Regular cardiac myocyte (primary cell): ENCODE results near the gene CNTROB. TPM values are rescaled to one million over a fixed set of nuclear protein-coding genes. Genes with fewer than 3 reads are reported as not detected.

ENCODE experiments used
- total RNA-seq: library from RNA; depleted of rRNA; stranded (reverse); fragments of >200 nt; gene quantifications from 2 replicates; pipeline ENCODE4 v1.2.3, GENCODE V29; 2014

The CNTROB gene
- total RNA-seq, result 18.0 and 27.6 TPM in 2 replicates

GRCh38 chr17:7931709-7932482, at the start of gene CNTROB, which contains the start of gene TRAPPC1:
TSS of gene CNTROB (plus strand) at chr17:7932206. CDS start at chr17:7933080, 874 bp downstream.
TSS of gene TRAPPC1 (minus strand) at chr17:7931946. CDS start at chr17:7931829, 117 bp downstream.

GRCh38 chr17:7888184-7888920, 43.7 kb upstream of the CNTROB start, which contains the start of gene CHD3:
TSS of gene CHD3 (plus strand) at chr17:7888789. CDS start at chr17:7889001, 212 bp downstream.

GRCh38 chr17:7915611-7916384, 16.2 kb upstream of the CNTROB start, which contains the start of gene RNF227:
TSS of gene RNF227 (minus strand) at chr17:7916289. CDS start at chr17:7916195, 94 bp downstream.

GRCh38 chr17:7929158-7930023, 2.6 kb upstream of the CNTROB start, which contains the start of gene KCNAB3:
TSS of gene KCNAB3 (minus strand) at chr17:7929856. CDS start at chr17:7929435, 421 bp downstream.

Other genes with a start within 250 kb of the CNTROB start
- 16.3 and 28.4 TPM in 2 replicates for gene TP53, start 244.7 kb upstream of the CNTROB start, total RNA-seq
- gene WRAP53, start 243.7 kb upstream of the CNTROB start, total RNA-seq, result 3.1 and 7.9 TPM in 2 replicates
- gene EFNB3, start 227.0 kb upstream of the CNTROB start, total RNA-seq, result under 0.01 and 0.19 TPM in 2 replicates
- gene DNAH2, start 214.5 kb upstream of the CNTROB start, total RNA-seq, result 0.19 and 0.56 TPM in 2 replicates
- 4.2 and 68.6 TPM in 2 replicates for gene KDM6B, start 98.0 kb upstream of the CNTROB start, total RNA-seq
- 0.58 TPM in 1 of 2 replicates, not detected in the other for gene TMEM88, start 77.1 kb upstream of the CNTROB start, total RNA-seq
- gene NAA38, start 74.6 kb upstream of the CNTROB start, total RNA-seq, result 65.7 and 90.3 TPM in 2 replicates
- 13.0 and 13.6 TPM in 2 replicates for gene CYB5D1, start 74.2 kb upstream of the CNTROB start, total RNA-seq
- 115 and 141 TPM in 2 replicates for gene CHD3, start 43.4 kb upstream of the CNTROB start, total RNA-seq
- 1.7 and 8.5 TPM in 2 replicates for gene RNF227, start 15.9 kb upstream of the CNTROB start, total RNA-seq
- gene KCNAB3, start 2.4 kb upstream of the CNTROB start, total RNA-seq, result 0.58 and 0.85 TPM in 2 replicates
- 36.1 and 46.8 TPM in 2 replicates for gene TRAPPC1, start 260 bp upstream of the CNTROB start, total RNA-seq
- not detected in 2 replicates for gene GUCY2D, start 70.4 kb downstream of the CNTROB start, total RNA-seq
- gene ALOX15B, start 106.9 kb downstream of the CNTROB start, total RNA-seq, result 0.56 TPM in 1 of 2 replicates, not detected in the other
- gene ALOX12B, start 155.5 kb downstream of the CNTROB start, total RNA-seq, result not detected in 2 replicates
- under 0.01 TPM in 1 of 2 replicates, not detected in the other for gene ALOXE3, start 186.3 kb downstream of the CNTROB start, total RNA-seq
- not detected in 2 replicates for gene HES7, start 191.9 kb downstream of the CNTROB start, total RNA-seq
- gene PER1, start 220.2 kb downstream of the CNTROB start, total RNA-seq, result 2.5 and 3.7 TPM in 2 replicates
- 3.3 and 8.2 TPM in 2 replicates for gene VAMP2, start 230.7 kb downstream of the CNTROB start, total RNA-seq
- 22.3 and 32.0 TPM in 2 replicates for gene TMEM107, start 244.2 kb downstream of the CNTROB start, total RNA-seq